ENCODE results near the gene NLGN2. TPM values are rescaled to one million over a fixed set of nuclear protein-coding genes. Genes with fewer than 3 reads are reported as not detected.

Gene NLGN2
- total and polyA plus RNA-seq, 2 experiments from 2014 or later = 14.4 to 38.7 TPM

DNA sequence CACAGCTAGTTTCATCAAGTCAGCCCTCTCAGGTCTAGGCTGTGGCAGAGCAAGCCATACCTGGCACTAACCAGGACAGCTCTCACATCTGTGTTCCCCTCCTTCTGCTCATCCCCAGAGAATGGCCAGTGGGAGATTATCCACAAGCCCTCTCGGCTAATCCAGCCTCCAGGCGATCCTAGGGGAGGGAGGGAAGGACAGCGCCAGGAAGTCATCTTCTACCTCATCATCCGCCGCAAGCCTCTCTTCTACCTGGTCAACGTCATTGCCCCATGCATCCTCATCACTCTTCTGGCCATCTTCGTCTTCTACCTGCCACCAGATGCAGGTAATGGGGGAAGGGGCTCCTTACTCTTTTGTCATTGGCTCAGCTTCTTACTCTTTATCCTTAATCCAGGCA is 40.8 kb downstream of the NLGN2 start:
- no peak overlapping the region for H3K4me2 ChIP-seq
- Mint-ChIP-seq H3K27ac (no peak overlapping the region), H3K36me3 (ENCODE audit: low read depth) (peaks cover 13% of the 10 kb centered on the region; the same call in 2 of the 3 replicates), H3K27me3 (ENCODE audit: insufficient read depth, low read depth, poor library complexity) (peaks cover 26% of the 10 kb centered on the region), H3K9me3 (no peaks in the 10 kb centered on the region; the same call in 2 of the 3 replicates), H3K4me3 (no peak overlapping the region; the same call in 2 of the 3 replicates), H3K4me1 (peaks cover 22% of the 10 kb centered on the region)
- no peak for ATAC-seq
- peaks cover 26% of the 10 kb centered on the region for H3K4me1 ChIP-seq (ENCODE audit: insufficient read depth)
- peaks cover 27% of the 10 kb centered on the region for H3K27me3 ChIP-seq (ENCODE audit: insufficient read depth)
- peaks cover 21% of the 10 kb centered on the region for H3F3A ChIP-seq (replicated peaks; ENCODE audit: low read depth)
- TF ChIP-seq, protein P1, sequence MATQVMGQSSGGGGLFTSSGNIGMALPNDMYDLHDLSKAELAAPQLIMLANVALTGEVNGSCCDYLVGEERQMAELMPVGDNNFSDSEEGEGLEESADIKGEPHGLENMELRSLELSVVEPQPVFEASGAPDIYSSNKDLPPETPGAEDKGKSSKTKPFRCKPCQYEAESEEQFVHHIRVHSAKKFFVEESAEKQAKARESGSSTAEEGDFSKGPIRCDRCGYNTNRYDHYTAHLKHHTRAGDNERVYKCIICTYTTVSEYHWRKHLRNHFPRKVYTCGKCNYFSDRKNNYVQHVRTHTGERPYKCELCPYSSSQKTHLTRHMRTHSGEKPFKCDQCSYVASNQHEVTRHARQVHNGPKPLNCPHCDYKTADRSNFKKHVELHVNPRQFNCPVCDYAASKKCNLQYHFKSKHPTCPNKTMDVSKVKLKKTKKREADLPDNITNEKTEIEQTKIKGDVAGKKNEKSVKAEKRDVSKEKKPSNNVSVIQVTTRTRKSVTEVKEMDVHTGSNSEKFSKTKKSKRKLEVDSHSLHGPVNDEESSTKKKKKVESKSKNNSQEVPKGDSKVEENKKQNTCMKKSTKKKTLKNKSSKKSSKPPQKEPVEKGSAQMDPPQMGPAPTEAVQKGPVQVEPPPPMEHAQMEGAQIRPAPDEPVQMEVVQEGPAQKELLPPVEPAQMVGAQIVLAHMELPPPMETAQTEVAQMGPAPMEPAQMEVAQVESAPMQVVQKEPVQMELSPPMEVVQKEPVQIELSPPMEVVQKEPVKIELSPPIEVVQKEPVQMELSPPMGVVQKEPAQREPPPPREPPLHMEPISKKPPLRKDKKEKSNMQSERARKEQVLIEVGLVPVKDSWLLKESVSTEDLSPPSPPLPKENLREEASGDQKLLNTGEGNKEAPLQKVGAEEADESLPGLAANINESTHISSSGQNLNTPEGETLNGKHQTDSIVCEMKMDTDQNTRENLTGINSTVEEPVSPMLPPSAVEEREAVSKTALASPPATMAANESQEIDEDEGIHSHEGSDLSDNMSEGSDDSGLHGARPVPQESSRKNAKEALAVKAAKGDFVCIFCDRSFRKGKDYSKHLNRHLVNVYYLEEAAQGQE (IDR thresholded peaks at IDR 0.05; ENCODE audit: unreplicated experiment) = no peak
- no peak for TF ChIP-seq JUNB (IDR thresholded peaks at IDR 0.05; ENCODE audit: unreplicated experiment)
- TF ChIP-seq CREB1 (CRISPR knock-in tag; IDR thresholded peaks at IDR 0.05; ENCODE audit: low read depth) = no peak
- 0 out of 2 replicates have a peak, but pooled peaks cover 3% of the 10 kb centered on the region for H4K20me1 ChIP-seq (replicated peaks; ENCODE audit: insufficient read depth)
- no peak for DNase-seq (ENCODE audit: low spot score)
- H3K27ac ChIP-seq (ENCODE audit: low read depth) = no peak overlapping the region
- H3K79me2 ChIP-seq (replicated peaks; ENCODE audit: insufficient read depth) = no peaks in the 10 kb centered on the region
- H3K36me3 ChIP-seq (ENCODE audit: insufficient read depth) = no peaks in the 10 kb centered on the region
- H2AFZ ChIP-seq = no peak overlapping the region
- H3K9me2 ChIP-seq (ENCODE audit: insufficient read depth) = no peaks in the 10 kb centered on the region
- H3K4me3 ChIP-seq = no peak overlapping the region

DNA sequence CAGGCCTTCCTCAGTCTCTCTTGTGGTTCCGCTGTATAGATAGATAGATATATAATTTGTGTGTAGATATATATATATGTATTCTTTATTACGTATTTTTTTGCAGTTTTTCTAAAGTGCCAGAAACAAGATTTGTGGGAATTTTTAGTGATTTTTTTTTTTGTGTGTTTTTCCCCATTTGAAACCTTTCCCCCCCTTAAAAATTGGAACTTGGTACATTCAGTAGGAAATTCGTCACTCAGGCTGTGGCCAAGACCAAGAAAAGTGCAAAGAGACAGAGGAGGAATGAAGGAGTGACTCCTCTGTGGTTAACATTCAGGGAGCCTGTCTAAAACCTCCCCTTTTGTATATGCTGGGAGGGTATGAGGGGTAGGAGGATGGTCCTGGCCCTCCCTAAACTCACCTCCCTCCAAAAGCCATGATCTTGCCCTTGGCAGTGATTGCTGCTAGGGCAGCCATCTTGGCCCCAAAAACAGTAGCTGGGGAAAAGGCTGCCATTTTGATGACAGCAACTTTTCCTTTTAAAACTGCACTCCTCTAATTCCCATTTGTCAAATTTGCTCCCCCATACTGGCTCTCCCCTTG is 52.4 kb downstream of the NLGN2 start:
- peak overlapping the region; percentile 53; the same call in 1 of the 2 replicates for H3K27ac ChIP-seq (ENCODE audit: low read depth)
- H3K36me3 Mint-ChIP-seq (ENCODE audit: low read depth) = peaks cover 12% of the 10 kb centered on the region; the same call in 1 of the 3 replicates
- no peak overlapping the region for H2AFZ ChIP-seq
- H3K4me3 Mint-ChIP-seq = no peak overlapping the region; the same call in 2 of the 3 replicates
- H3K4me3 ChIP-seq = no peak overlapping the region
- H3K4me1 ChIP-seq (ENCODE audit: insufficient read depth) = peaks cover 11% of the 10 kb centered on the region; the same call in 1 of the 2 replicates
- TF ChIP-seq STAT1 (IDR thresholded peaks at IDR 0.05; ENCODE audit: unreplicated experiment) (no peak), CREB1 (CRISPR knock-in tag; IDR thresholded peaks at IDR 0.05; ENCODE audit: low read depth) (no peak), NANOG (IDR thresholded peaks at IDR 0.05; ENCODE audit: borderline replicate concordance) (no peak)
- TF ChIP-seq, protein P1 (IDR thresholded peaks at IDR 0.05; ENCODE audit: unreplicated experiment) = no peak
- H3K4me2 ChIP-seq = no peak overlapping the region
- 0 out of 2 replicates have a peak, but pooled peaks cover 10% of the 10 kb centered on the region for H3F3A ChIP-seq (replicated peaks; ENCODE audit: low read depth)
- no peaks in the 10 kb centered on the region for H4K20me1 ChIP-seq (replicated peaks; ENCODE audit: insufficient read depth)
- H3K4me1 Mint-ChIP-seq = peaks cover 22% of the 10 kb centered on the region
- peaks cover 27% of the 10 kb centered on the region for H3K27me3 Mint-ChIP-seq (ENCODE audit: insufficient read depth, low read depth, poor library complexity)
- no peaks in the 10 kb centered on the region; the same call in 2 of the 3 replicates for H3K9me3 Mint-ChIP-seq
- ATAC-seq = no peak
- H3K27me3 ChIP-seq (ENCODE audit: insufficient read depth) = no peaks in the 10 kb centered on the region
- H3K79me2 ChIP-seq (replicated peaks; ENCODE audit: insufficient read depth) = no peaks in the 10 kb centered on the region
- DNase-seq (ENCODE audit: low spot score) = no peak
- H3K36me3 ChIP-seq (ENCODE audit: insufficient read depth) = no peaks in the 10 kb centered on the region
- H3K27ac Mint-ChIP-seq = no peak overlapping the region
- peaks cover 4% of the 10 kb centered on the region; the same call in 1 of the 2 replicates for H3K9me2 ChIP-seq (ENCODE audit: insufficient read depth)

Data from GM23338 (cell line).